ENCODE results near the gene ELFN1.

ELFN1 gene

GRCh38 chr7:1665549-1666316 is 4.3 kb upstream of the ELFN1 start:
- WGBS (ENCODE audit: extremely low coverage, insufficient coverage, low lambda C conversion rate): no CpG with 5 or more reads among the region's 98 CpGs
- Histone ChIP-seq H3K27ac (ENCODE audit: low read depth, low read length) (no peak overlapping the region), H3K27me3 (ENCODE audit: insufficient read depth, low read length, poor library complexity) (peaks cover 33% of the 10 kb centered on the region)

GRCh38 chr7:1666317-1666822 is 3.7 kb upstream of the ELFN1 start:
- no peak overlapping the region for H3K4me2 ChIP-seq (ENCODE audit: low read length)
- H2AK5ac ChIP-seq (ENCODE audit: low read length): no peak overlapping the region
- WGBS (ENCODE audit: extremely low coverage, insufficient coverage, low lambda C conversion rate): no CpG with 5 or more reads among the region's 58 CpGs
- H3K4me1 ChIP-seq (ENCODE audit: control insufficient read depth, low read depth, low read length): no peaks in the 10 kb centered on the region
- H3K23ac ChIP-seq (ENCODE audit: low read length): no peak overlapping the region
- no peaks in the 10 kb centered on the region for H3K79me2 ChIP-seq (ENCODE audit: control insufficient read depth, insufficient read depth, low read length)
- H3K56ac ChIP-seq (ENCODE audit: low read length): peak overlapping the region; percentile 34
- H4K8ac ChIP-seq (ENCODE audit: low read depth, low read length): no peak overlapping the region
- no peaks in the 10 kb centered on the region for H3K79me1 ChIP-seq (ENCODE audit: low read length)
- H3K27me3 ChIP-seq (ENCODE audit: insufficient read depth, low read length, poor library complexity): peaks cover 39% of the 10 kb centered on the region
- no peak overlapping the region for H3K4me3 ChIP-seq (ENCODE audit: low read length)
- H3K18ac ChIP-seq (ENCODE audit: low read length): no peak overlapping the region
- peak overlapping the region; percentile 8 for H3K9ac ChIP-seq (ENCODE audit: low read length)
- H2BK5ac ChIP-seq (ENCODE audit: low read length): no peak overlapping the region
- no peak for DNase-seq
- no peak overlapping the region for H3K27ac ChIP-seq (ENCODE audit: low read depth, low read length)
- no peaks in the 10 kb centered on the region for H3K36me3 ChIP-seq (ENCODE audit: control insufficient read depth, insufficient read depth, low read length)
- no peak overlapping the region for H2BK120ac ChIP-seq (ENCODE audit: low read depth, low read length)
- no peak overlapping the region for H2BK15ac ChIP-seq (replicated peaks; ENCODE audit: low read depth)
- H3K4ac ChIP-seq (ENCODE audit: low read depth, low read length): no peak overlapping the region
- no peak overlapping the region for H4K5ac ChIP-seq (ENCODE audit: low read length)

More at GRCh38 chr7:1665549-1666316, 4.3 kb upstream of the ELFN1 start:
- no peaks in the 10 kb centered on the region for H3K36me3 ChIP-seq (ENCODE audit: control insufficient read depth, insufficient read depth, low read length)
- H3K79me1 ChIP-seq (ENCODE audit: low read length): no peaks in the 10 kb centered on the region
- H2BK5ac ChIP-seq (ENCODE audit: low read length): no peak overlapping the region
- no peak overlapping the region for H2BK15ac ChIP-seq (replicated peaks; ENCODE audit: low read depth)
- no peak overlapping the region for H3K4ac ChIP-seq (ENCODE audit: low read depth, low read length)
- no peaks in the 10 kb centered on the region for H3K4me1 ChIP-seq (ENCODE audit: control insufficient read depth, low read depth, low read length)
- H4K8ac ChIP-seq (ENCODE audit: low read depth, low read length): no peak overlapping the region
- H2BK120ac ChIP-seq (ENCODE audit: low read depth, low read length): no peak overlapping the region
- no peaks in the 10 kb centered on the region for H3K79me2 ChIP-seq (ENCODE audit: control insufficient read depth, insufficient read depth, low read length)
- H3K18ac ChIP-seq (ENCODE audit: low read length): peak overlapping the region; percentile 28
- H3K4me2 ChIP-seq (ENCODE audit: low read length): no peak overlapping the region
- H3K23ac ChIP-seq (ENCODE audit: low read length): no peak overlapping the region
- no peak overlapping the region for H3K4me3 ChIP-seq (ENCODE audit: low read length)
- no peak overlapping the region for H4K5ac ChIP-seq (ENCODE audit: low read length)
- no peak for DNase-seq
- no peak overlapping the region for H3K9ac ChIP-seq (ENCODE audit: low read length)
- H2AK5ac ChIP-seq (ENCODE audit: low read length): no peak overlapping the region
- H3K56ac ChIP-seq (ENCODE audit: low read length): peak overlapping the region; percentile 25

GRCh38 chr7:1666823-1667565 is 3.1 kb upstream of the ELFN1 start:
- no peak for DNase-seq
- peaks cover 39% of the 10 kb centered on the region for H3K27me3 ChIP-seq (ENCODE audit: insufficient read depth, low read length, poor library complexity)
- no peaks in the 10 kb centered on the region for H3K79me1 ChIP-seq (ENCODE audit: low read length)
- H3K4me3 ChIP-seq (ENCODE audit: low read length): no peak overlapping the region
- H3K79me2 ChIP-seq (ENCODE audit: control insufficient read depth, insufficient read depth, low read length): no peaks in the 10 kb centered on the region
- peak overlapping the region; percentile 5 for H3K18ac ChIP-seq (ENCODE audit: low read length)
- H4K8ac ChIP-seq (ENCODE audit: low read depth, low read length): no peak overlapping the region
- H4K5ac ChIP-seq (ENCODE audit: low read length): no peak overlapping the region
- H2BK5ac ChIP-seq (ENCODE audit: low read length): no peak overlapping the region
- H3K36me3 ChIP-seq (ENCODE audit: control insufficient read depth, insufficient read depth, low read length): no peaks in the 10 kb centered on the region
- no peak overlapping the region for H3K23ac ChIP-seq (ENCODE audit: low read length)
- no peak overlapping the region for H2BK15ac ChIP-seq (replicated peaks; ENCODE audit: low read depth)
- no CpG with 5 or more reads among the region's 70 CpGs for WGBS (ENCODE audit: extremely low coverage, insufficient coverage, low lambda C conversion rate)
- H2BK120ac ChIP-seq (ENCODE audit: low read depth, low read length): no peak overlapping the region
- no peak overlapping the region for H3K27ac ChIP-seq (ENCODE audit: low read depth, low read length)
- H3K4ac ChIP-seq (ENCODE audit: low read depth, low read length): no peak overlapping the region
- H3K4me2 ChIP-seq (ENCODE audit: low read length): peak overlapping the region; percentile 42
- H3K56ac ChIP-seq (ENCODE audit: low read length): peak overlapping the region; percentile 40
- no peaks in the 10 kb centered on the region for H3K4me1 ChIP-seq (ENCODE audit: control insufficient read depth, low read depth, low read length)
- no peak overlapping the region for H2AK5ac ChIP-seq (ENCODE audit: low read length)
- peak overlapping the region; percentile 39 for H3K9ac ChIP-seq (ENCODE audit: low read length)

GRCh38 chr7:1667566-1668395 is 2.3 kb upstream of the ELFN1 start:
- Histone ChIP-seq H3K18ac (ENCODE audit: low read length) (peak overlapping the region; percentile 5), H3K27me3 (ENCODE audit: insufficient read depth, low read length, poor library complexity) (peaks cover 39% of the 10 kb centered on the region), H2BK120ac (ENCODE audit: low read depth, low read length) (no peak overlapping the region), H3K23ac (ENCODE audit: low read length) (peak overlapping the region; percentile 94), H3K27ac (ENCODE audit: low read depth, low read length) (no peak overlapping the region), H4K5ac (ENCODE audit: low read length) (no peak overlapping the region), H3K4me2 (ENCODE audit: low read length) (peak overlapping the region; percentile 42), H4K8ac (ENCODE audit: low read depth, low read length) (no peak overlapping the region), H3K9ac (ENCODE audit: low read length) (peak overlapping the region; percentile 31), H2BK5ac (ENCODE audit: low read length) (no peak overlapping the region), H3K4me1 (ENCODE audit: control insufficient read depth, low read depth, low read length) (no peaks in the 10 kb centered on the region), H3K36me3 (ENCODE audit: control insufficient read depth, insufficient read depth, low read length) (no peaks in the 10 kb centered on the region), H3K4ac (ENCODE audit: low read depth, low read length) (no peak overlapping the region), H3K79me2 (ENCODE audit: control insufficient read depth, insufficient read depth, low read length) (no peaks in the 10 kb centered on the region), H3K56ac (ENCODE audit: low read length) (peak overlapping the region; percentile 42), H2AK5ac (ENCODE audit: low read length) (no peak overlapping the region), H3K79me1 (ENCODE audit: low read length) (no peaks in the 10 kb centered on the region), H2BK15ac (replicated peaks; ENCODE audit: low read depth) (no peak overlapping the region), H3K4me3 (ENCODE audit: low read length) (no peak overlapping the region)
- no CpG with 5 or more reads among the region's 77 CpGs for WGBS (ENCODE audit: extremely low coverage, insufficient coverage, low lambda C conversion rate)
- peak; percentile 22 for DNase-seq

GRCh38 chr7:1668396-1669063 is 1.5 kb upstream of the ELFN1 start:
- no peaks in the 10 kb centered on the region for H3K79me1 ChIP-seq (ENCODE audit: low read length)
- no peaks in the 10 kb centered on the region for H3K4me1 ChIP-seq (ENCODE audit: control insufficient read depth, low read depth, low read length)
- H3K27ac ChIP-seq (ENCODE audit: low read depth, low read length): no peak overlapping the region
- no peak overlapping the region for H3K9ac ChIP-seq (ENCODE audit: low read length)
- H2BK5ac ChIP-seq (ENCODE audit: low read length): no peak overlapping the region
- H4K5ac ChIP-seq (ENCODE audit: low read length): no peak overlapping the region
- no peak overlapping the region for H3K4ac ChIP-seq (ENCODE audit: low read depth, low read length)
- H3K56ac ChIP-seq (ENCODE audit: low read length): peak overlapping the region; percentile 75
- peaks cover 38% of the 10 kb centered on the region for H3K27me3 ChIP-seq (ENCODE audit: insufficient read depth, low read length, poor library complexity)
- H2AK5ac ChIP-seq (ENCODE audit: low read length): no peak overlapping the region
- no peak overlapping the region for H2BK15ac ChIP-seq (replicated peaks; ENCODE audit: low read depth)
- no peak overlapping the region for H3K4me2 ChIP-seq (ENCODE audit: low read length)
- H4K8ac ChIP-seq (ENCODE audit: low read depth, low read length): no peak overlapping the region
- no CpG with 5 or more reads among the region's 20 CpGs for WGBS (ENCODE audit: extremely low coverage, insufficient coverage, low lambda C conversion rate)
- H3K36me3 ChIP-seq (ENCODE audit: control insufficient read depth, insufficient read depth, low read length): no peaks in the 10 kb centered on the region
- peak overlapping the region; percentile 94 for H3K23ac ChIP-seq (ENCODE audit: low read length)
- no peak overlapping the region for H2BK120ac ChIP-seq (ENCODE audit: low read depth, low read length)
- peak; percentile 33 for DNase-seq
- peak overlapping the region; percentile 5 for H3K18ac ChIP-seq (ENCODE audit: low read length)
- H3K4me3 ChIP-seq (ENCODE audit: low read length): no peak overlapping the region
- no peaks in the 10 kb centered on the region for H3K79me2 ChIP-seq (ENCODE audit: control insufficient read depth, insufficient read depth, low read length)

Data from mesendoderm (in vitro differentiated cells).